Caco-2 (cell line): ENCODE data around the gene C1orf159. TPM values are rescaled to one million over a fixed set of nuclear protein-coding genes. Genes with fewer than 3 reads are reported as not detected.

ENCODE experiments used
- BruUV-seq: library from RNA; stranded (reverse); fragments of 400-500 nt; replicated peaks from 2 replicates; lab custom pipeline; 2021; lab: Mats Ljungman, UMichigan
- CTCF ChIA-PET: fragments of 300-600 bp; sonication (Branson Sonifier 250); formaldehyde crosslinking; loops from one replicate; lab custom pipeline; 2022; ENCODE audit warnings: antibody characterized with exemption; lab: Charles Lee
- POLR2A ChIA-PET: fragments of 300-600 bp; sonication (Branson Sonifier 250); formaldehyde crosslinking; loops from one replicate; lab custom pipeline; 2022; ENCODE audit warnings: antibody characterized with exemption; lab: Charles Lee
- DNase-seq, 2 experiments: peaks; one replicate each; pipeline versions ENCODE4 v3.0.0 to v3.0.0-alpha.2; 2020 to 2022
- H3K27me3 ChIP-seq: replicated peaks from 2 replicates; pipeline ENCODE4 v1.6.0; 2011; ENCODE audit warnings: low read length; ENCODE audit not compliant: control insufficient read depth, insufficient read depth
- H3K36me3 ChIP-seq: 2 replicates; pipeline ENCODE4 v1.5.1; 2011; ENCODE audit warnings: low read length; ENCODE audit not compliant: control insufficient read depth, insufficient read depth
- H3K4me1 ChIP-seq: fragments of 250-450 bp; sonication (Bioruptor Pico); 2 replicates; pipeline ENCODE4 v1.5.1; 2020; ENCODE audit warnings: mild to moderate bottlenecking
- H3K4me3 ChIP-seq: 2 replicates; pipeline ENCODE4 v1.5.1; 2011; ENCODE audit warnings: low read depth, mild to moderate bottlenecking, control low read depth, low read length
- H3K9me3 ChIP-seq: fragments of 250-450 bp; sonication (Bioruptor Pico); 2 replicates; pipeline ENCODE4 v1.5.1; 2020; ENCODE audit warnings: mild to moderate bottlenecking, moderate library complexity
- H3K27ac Mint-ChIP-seq: one replicate; pipeline ENCODE4 v1.8.0; 2022; ENCODE audit warnings: mixed read lengths; ENCODE audit not compliant: unreplicated experiment
- H3K27me3 Mint-ChIP-seq: one replicate; pipeline ENCODE4 v1.8.0; 2022; ENCODE audit warnings: mixed read lengths; ENCODE audit not compliant: insufficient read depth, unreplicated experiment
- H3K36me3 Mint-ChIP-seq: one replicate; pipeline ENCODE4 v1.8.0; 2022; ENCODE audit warnings: mild to moderate bottlenecking, mixed read lengths; ENCODE audit not compliant: insufficient read depth, unreplicated experiment
- H3K4me1 Mint-ChIP-seq: one replicate; pipeline ENCODE4 v1.8.0; 2022; ENCODE audit warnings: low read depth, mixed read lengths; ENCODE audit not compliant: unreplicated experiment
- H3K4me3 Mint-ChIP-seq: one replicate; pipeline ENCODE4 v1.8.0; 2022; ENCODE audit warnings: mild to moderate bottlenecking, moderate library complexity, mixed read lengths; ENCODE audit not compliant: unreplicated experiment
- H3K9me3 Mint-ChIP-seq: one replicate; pipeline ENCODE4 v1.8.0; 2022; ENCODE audit warnings: mixed read lengths; ENCODE audit not compliant: unreplicated experiment
- intact Hi-C: fragments of 100-400 bp; cut with micrococcal nuclease; formaldehyde crosslinking; loops from one replicate; pipeline ENCODE4 v1.10.0; 2022; ENCODE audit not compliant: unreplicated experiment
- total RNA-seq: library from RNA; stranded (reverse); gene quantifications from 2 replicates; pipeline ENCODE4 v1.2.3, GENCODE V29; 2022
- TF ChIP-seq, protein P1 (sequence below), 2 experiments: fragments of 200-600 bp in 1 of 2; IDR thresholded peaks; 1 replicate in 1 of 2; 2 replicates in 1 of 2; pipeline versions ENCODE4 v1.5.1 to v1.8.0; 2011 to 2022; ENCODE audit warnings: antibody characterized with exemption in 1 of 2, control low read depth in 1 of 2, inconsistent platforms in 1 of 2, low read depth in 1 of 2, low read length in 1 of 2, mild to moderate bottlenecking in 1 of 2, moderate library complexity in 1 of 2; ENCODE audit not compliant: insufficient read depth in 1 of 2, severe bottlenecking in 1 of 2, unreplicated experiment in 1 of 2

The C1orf159 gene
- total RNA-seq, 1 experiment from 2014 or later, result 12.9 TPM

DNA sequence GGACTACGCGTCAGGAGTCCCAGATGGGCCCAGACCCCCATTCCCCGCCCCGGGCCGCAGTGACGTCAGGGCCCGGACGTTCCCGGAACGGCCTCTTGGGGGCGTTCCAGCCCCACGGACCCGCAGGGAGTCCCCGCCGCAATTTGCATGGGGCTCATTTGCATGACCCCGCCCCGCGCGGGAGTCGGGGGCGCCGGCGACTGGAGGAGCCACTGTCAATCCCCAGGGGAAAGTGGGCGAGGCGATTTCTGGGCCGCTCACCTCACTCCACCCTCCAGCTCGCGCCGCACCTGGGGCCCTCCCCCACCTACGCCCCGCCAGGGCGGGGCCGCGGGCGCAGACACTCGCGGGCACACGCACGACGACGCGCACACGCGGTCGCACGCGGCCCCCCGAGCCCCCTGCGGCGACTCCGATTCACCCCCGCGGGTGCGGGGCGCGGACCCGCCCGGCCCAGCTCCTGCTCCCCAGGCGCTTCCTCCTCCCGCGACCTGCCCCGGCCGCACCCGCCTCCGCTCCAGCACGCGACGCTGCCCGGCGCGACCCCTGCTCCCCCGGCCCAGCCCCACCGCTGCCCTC lies 82.8 kb downstream of the C1orf159 start:
- Mint-ChIP-seq H3K36me3 (peaks cover 28% of the 10 kb centered on the region), H3K4me1 (peaks cover 5% of the 10 kb centered on the region), H3K9me3 (no peaks in the 10 kb centered on the region), H3K27ac (no peak overlapping the region), H3K27me3 (no peaks in the 10 kb centered on the region), H3K4me3 (no peak overlapping the region)
- H3K4me1 ChIP-seq, result peaks cover 10% of the 10 kb centered on the region
- H3K4me3 ChIP-seq, result no peak overlapping the region
- intact Hi-C loops, result no loop called here
- no peak for DNase-seq
- POLR2A ChIA-PET, result no interaction called here
- H3K36me3 ChIP-seq, result no peaks in the 10 kb centered on the region; the same call in 1 of the 2 replicates
- CTCF ChIA-PET, result no interaction called here
- TF ChIP-seq, protein P1, sequence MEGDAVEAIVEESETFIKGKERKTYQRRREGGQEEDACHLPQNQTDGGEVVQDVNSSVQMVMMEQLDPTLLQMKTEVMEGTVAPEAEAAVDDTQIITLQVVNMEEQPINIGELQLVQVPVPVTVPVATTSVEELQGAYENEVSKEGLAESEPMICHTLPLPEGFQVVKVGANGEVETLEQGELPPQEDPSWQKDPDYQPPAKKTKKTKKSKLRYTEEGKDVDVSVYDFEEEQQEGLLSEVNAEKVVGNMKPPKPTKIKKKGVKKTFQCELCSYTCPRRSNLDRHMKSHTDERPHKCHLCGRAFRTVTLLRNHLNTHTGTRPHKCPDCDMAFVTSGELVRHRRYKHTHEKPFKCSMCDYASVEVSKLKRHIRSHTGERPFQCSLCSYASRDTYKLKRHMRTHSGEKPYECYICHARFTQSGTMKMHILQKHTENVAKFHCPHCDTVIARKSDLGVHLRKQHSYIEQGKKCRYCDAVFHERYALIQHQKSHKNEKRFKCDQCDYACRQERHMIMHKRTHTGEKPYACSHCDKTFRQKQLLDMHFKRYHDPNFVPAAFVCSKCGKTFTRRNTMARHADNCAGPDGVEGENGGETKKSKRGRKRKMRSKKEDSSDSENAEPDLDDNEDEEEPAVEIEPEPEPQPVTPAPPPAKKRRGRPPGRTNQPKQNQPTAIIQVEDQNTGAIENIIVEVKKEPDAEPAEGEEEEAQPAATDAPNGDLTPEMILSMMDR (IDR thresholded peaks at IDR 0.05; ENCODE audit: insufficient read depth in 1 of 2, low read depth in 1 of 2, low read length in 1 of 2, severe bottlenecking in 1 of 2, unreplicated experiment in 1 of 2), result no peak
- H3K27me3 ChIP-seq, result no peaks in the 10 kb centered on the region
- H3K9me3 ChIP-seq, result no peaks in the 10 kb centered on the region
- BruUV-seq, result no TSS peak

DNA sequence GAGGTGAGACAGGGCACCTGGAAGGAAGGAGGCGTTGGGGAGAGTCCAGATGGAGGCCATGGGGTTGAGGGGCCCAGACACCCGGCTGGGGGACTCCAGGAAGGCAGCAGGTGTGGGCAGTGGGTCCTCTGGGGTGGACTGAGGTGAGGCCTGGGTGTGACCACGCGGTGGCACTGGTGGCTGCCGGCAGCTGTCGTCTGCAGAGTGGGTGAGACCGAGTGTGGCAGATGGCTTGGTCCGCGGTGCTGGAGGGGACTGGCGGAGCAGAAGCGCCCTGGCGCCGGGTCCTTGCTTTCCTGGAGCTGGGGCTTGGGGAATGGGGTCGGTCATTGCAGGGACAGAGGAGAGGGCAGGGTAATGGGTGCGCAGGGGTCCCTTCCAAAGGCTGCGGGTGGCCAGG lies 83.5 kb downstream of the C1orf159 start:
- BruUV-seq, result no TSS peak
- Histone ChIP-seq H3K4me3 (no peak overlapping the region), H3K4me1 (peaks cover 3% of the 10 kb centered on the region; the same call in 1 of the 2 replicates), H3K36me3 (no peaks in the 10 kb centered on the region), H3K27me3 (no peaks in the 10 kb centered on the region), H3K9me3 (no peaks in the 10 kb centered on the region)
- Mint-ChIP-seq H3K4me1 (peaks cover 5% of the 10 kb centered on the region), H3K27me3 (no peaks in the 10 kb centered on the region), H3K4me3 (no peak overlapping the region), H3K27ac (peak overlapping the region; percentile 85), H3K9me3 (no peaks in the 10 kb centered on the region), H3K36me3 (peaks cover 31% of the 10 kb centered on the region)
- TF ChIP-seq, protein P1 (IDR thresholded peaks at IDR 0.05; ENCODE audit: insufficient read depth in 1 of 2, low read depth in 1 of 2, low read length in 1 of 2, severe bottlenecking in 1 of 2, unreplicated experiment in 1 of 2), result no peak
- ChIA-PET POLR2A (no interaction called here), CTCF (no interaction called here)
- DNase-seq, result no peak
- intact Hi-C loops, result no loop called here

Other genes with a start within 250 kb of the C1orf159 start
- 0.54 and 0.63 TPM in 2 replicates for gene SAMD11, start 192.2 kb downstream of the C1orf159 start, total RNA-seq
- 93.4 and 94.1 TPM in 2 replicates for gene NOC2L, start 156.8 kb downstream of the C1orf159 start, total RNA-seq
- 33.1 and 34.4 TPM in 2 replicates for gene KLHL17, start 155.5 kb downstream of the C1orf159 start, total RNA-seq
- 3.1 and 4.0 TPM in 2 replicates for gene PLEKHN1, start 149.6 kb downstream of the C1orf159 start, total RNA-seq
- gene PERM1, start 134.0 kb downstream of the C1orf159 start, total RNA-seq, result 0.18 and 0.65 TPM in 2 replicates
- 45.5 and 53.8 TPM in 2 replicates for gene HES4, start 116.0 kb downstream of the C1orf159 start, total RNA-seq
- gene ISG15, start 102.6 kb downstream of the C1orf159 start, total RNA-seq, result 55.5 and 63.1 TPM in 2 replicates
- 176 and 188 TPM in 2 replicates for gene AGRN, start 96.0 kb downstream of the C1orf159 start, total RNA-seq
- gene RNF223, start 41.8 kb downstream of the C1orf159 start, total RNA-seq, result 0.56 and 0.57 TPM in 2 replicates
- gene TTLL10, start 57.8 kb upstream of the C1orf159 start, total RNA-seq, result 0.29 and 1.2 TPM in 2 replicates
- not detected in 2 replicates for gene TNFRSF18, start 90.5 kb upstream of the C1orf159 start, total RNA-seq
- gene TNFRSF4, start 98.1 kb upstream of the C1orf159 start, total RNA-seq, result not detected in 2 replicates
- gene SDF4, start 115.9 kb upstream of the C1orf159 start, total RNA-seq, result 138 and 140 TPM in 2 replicates
- 24.8 and 25.3 TPM in 2 replicates for gene B3GALT6, start 116.1 kb upstream of the C1orf159 start, total RNA-seq
- 3.4 and 3.7 TPM in 2 replicates for gene C1QTNF12, start 130.6 kb upstream of the C1orf159 start, total RNA-seq
- 57.2 and 62.7 TPM in 2 replicates for gene UBE2J2, start 157.8 kb upstream of the C1orf159 start, total RNA-seq
- 1.0 and 2.8 TPM in 2 replicates for gene SCNN1D, start 164.3 kb upstream of the C1orf159 start, total RNA-seq
- 46.6 and 48.5 TPM in 2 replicates for gene ACAP3, start 191.8 kb upstream of the C1orf159 start, total RNA-seq
- gene PUSL1, start 192.5 kb upstream of the C1orf159 start, total RNA-seq, result 39.8 and 43.8 TPM in 2 replicates
- 103 and 115 TPM in 2 replicates for gene INTS11, start 208.6 kb upstream of the C1orf159 start, total RNA-seq
- gene CPTP, start 208.7 kb upstream of the C1orf159 start, total RNA-seq, result 16.2 and 16.8 TPM in 2 replicates
- gene TAS1R3, start 215.2 kb upstream of the C1orf159 start, total RNA-seq, result 0.09 and 0.29 TPM in 2 replicates
- gene DVL1, start 233.3 kb upstream of the C1orf159 start, total RNA-seq, result 40.6 and 43.0 TPM in 2 replicates
- gene MXRA8, start 242.5 kb upstream of the C1orf159 start, total RNA-seq, result 4.9 and 5.0 TPM in 2 replicates